HG02588 (cell line): ENCODE results near the gene STK39.

Experiments
- ATAC-seq: cut with Tn5 transposase; IDR thresholded peaks from one replicate; pipeline ENCODE4 v1.9.1; 2021; ENCODE audit warnings: mild to moderate bottlenecking, moderate library complexity; ENCODE audit not compliant: unreplicated experiment

The STK39 gene

GRCh38 chr2:168185583-168186274, 61.7 kb downstream of the STK39 start:
- ATAC-seq = no peak

GRCh38 chr2:168184681-168185513, 62.5 kb downstream of the STK39 start:
- ATAC-seq = no peak

DNA sequence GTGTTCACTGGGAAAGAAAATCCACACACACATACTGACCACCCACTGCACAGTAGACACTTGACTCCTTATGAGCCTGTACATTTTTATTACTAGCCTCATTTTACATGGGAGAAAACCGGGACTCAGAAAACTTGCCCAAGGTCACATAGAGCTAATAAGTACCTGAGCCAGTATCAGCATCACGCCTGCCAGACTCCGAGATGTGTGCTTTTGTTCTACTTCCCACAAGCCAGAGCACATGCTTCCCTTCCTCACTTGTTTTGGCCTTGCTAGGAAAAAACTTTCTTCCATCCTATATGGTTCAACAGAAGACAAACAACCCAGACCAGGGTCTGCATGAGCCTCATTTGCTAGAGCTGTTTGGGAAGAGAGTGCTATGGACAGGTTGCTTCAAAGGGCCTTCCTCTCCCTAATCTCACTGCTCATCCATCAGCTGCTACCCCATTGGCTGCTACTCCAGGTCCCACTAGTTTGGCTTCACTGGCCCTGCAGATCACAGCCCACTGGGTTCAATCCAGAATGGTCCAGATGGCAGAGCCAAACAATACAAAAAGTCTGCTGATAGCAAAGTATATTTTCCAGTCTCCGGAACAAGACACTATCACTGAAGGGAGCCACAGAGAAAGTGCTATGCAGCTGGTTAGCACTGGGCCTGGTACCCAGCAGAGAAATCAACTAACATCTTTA, 63.9 kb downstream of the STK39 start:
- ATAC-seq = no peak

DNA sequence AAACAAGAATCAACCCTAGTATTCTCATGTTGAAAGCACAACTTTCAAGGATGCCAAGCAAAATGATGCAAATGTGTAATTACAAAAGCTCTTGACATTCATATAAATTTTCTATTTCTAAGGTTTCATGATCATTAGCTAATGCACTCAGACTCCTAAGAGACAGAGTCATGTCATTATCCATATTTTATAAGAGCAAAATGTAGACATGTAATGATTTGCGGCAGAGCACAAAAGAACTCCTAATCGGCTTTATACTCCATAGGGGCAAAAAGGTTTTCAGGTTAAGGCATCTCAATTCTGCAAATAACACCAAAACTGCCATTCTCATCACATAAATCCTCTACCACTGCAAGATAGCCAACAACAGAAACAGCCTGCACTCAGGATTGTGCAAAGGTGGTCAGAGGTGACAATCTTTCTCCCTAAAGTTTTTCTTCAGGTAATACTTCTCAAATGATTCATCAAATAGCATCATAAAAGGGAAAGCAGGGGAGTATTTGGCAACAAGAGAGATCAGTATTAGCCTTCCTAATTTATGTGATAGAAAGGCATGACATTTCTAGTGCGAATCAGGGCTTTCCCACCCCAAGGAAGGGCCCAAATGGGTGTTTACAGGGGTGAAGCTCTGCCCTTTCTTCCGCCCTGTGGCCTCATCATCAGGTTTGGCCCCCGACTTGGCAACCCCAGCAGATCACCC, 64.7 kb downstream of the STK39 start:
- ATAC-seq = no peak

DNA sequence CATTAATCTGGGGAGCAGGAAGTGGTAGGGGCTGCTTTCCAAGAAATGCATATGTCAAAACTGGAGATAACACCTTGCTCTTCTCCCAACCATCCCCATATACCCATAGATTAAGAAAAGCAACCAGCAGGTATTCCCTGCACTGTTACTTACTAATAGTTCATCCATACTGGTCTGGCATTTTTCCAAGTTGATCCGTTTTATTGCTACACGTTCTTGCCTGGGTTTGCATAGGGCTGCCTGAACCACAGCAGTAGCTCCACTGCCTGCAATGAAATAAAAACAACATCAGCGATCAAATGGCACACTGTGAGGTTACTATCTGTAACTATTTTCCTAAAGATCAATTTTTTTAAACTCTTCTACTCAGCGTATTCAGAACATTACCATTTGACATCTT, 65.6 kb downstream of the STK39 start:
- no peak for ATAC-seq

DNA sequence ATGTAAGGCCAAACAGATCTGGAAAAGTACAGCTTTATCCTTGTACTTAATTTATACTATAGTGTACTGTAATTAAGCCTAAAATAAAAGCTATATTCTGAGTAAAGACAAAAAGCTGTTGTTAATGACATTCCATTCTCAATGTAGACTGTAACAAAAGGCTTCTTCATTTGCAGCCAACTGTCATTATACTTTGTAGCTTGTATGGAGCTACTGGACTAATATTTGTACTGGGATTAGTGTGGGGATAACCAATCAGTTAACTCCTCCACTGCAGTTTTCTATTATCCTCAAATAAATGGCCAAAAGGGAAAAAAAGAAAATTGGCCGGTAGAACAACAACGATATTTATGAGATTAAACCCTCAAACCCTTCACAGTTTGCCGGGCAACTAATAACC, 66.5 kb downstream of the STK39 start:
- no peak for ATAC-seq

- ATAC-seq = no peak
Measured at GRCh38 chr2:168180483-168180882, 66.9 kb downstream of the STK39 start.

DNA sequence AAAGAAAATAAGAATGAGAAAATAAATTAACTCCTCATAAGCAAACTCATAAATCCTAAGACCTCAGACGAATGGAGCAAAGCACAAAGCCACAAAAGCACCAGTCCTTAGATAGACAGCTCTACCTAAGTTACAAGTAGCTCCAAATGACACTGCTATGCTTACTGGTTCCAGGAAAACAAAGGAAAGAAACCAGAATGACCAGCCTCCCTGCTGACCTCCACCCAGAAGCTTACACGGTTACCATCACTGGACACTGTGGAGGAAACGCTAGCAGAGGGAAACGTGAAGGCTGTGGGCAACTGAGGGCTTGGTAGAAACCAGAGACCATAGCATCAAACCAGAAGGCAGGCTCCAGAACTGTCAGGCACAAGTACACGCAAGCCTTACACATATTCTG, 67.8 kb downstream of the STK39 start:
- no peak for ATAC-seq

DNA sequence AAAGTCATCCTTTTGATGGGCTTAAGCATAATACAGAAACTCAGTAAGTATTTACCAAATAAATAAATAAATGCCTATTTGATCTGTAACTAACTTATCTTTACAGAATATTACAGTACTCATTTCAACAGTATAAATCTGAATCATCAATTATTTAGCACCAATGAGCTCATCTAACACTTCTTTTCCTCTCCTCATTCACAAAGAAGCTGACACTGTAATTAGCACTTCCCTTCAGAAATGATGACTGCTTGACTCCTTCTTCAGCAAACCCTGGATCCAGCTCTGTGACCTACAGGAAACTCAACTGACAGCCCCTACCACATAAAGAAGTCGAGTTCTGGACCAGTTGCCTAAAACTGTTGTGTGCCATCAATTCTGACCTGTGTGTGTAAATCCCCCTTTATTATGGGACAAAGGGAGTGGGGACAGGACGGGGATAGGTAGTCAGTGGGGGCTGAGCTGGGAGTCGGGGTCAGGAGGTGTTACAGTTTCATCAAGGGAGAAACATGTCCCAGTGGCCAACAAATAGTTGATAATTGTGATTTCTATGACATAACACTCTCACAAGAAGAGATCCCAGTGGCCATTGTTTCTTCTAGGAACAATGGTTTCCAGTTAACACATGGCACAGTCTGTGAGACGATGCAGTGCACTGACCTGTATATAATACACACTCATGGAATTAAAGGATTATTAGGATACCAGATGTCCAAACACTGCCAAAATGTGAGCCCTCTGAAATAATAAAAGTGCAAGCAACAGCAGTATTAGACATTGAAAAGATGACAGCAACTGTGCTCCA, 68.7 kb downstream of the STK39 start:
- no peak for ATAC-seq

GRCh38 chr2:168176402-168176801, 71.0 kb downstream of the STK39 start:
- no peak for ATAC-seq

DNA sequence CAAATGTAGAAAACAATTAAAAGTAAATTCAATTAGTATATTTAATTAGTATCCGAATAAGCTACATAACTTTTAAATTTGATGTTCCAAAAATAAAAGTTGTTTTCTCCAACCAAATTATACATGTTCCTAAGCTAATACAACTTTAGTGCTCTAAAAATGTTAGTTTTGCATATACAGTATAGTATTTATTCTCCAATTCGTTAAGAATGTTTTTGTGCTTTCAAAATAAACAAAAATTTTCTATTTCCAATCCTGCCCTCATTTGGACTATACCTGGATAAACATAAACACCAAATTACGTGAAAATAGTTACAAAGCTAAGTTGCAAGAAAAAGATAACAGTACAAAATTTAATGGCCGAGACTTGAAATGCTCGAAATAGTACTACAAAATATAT, 71.9 kb downstream of the STK39 start:
- no peak for ATAC-seq

GRCh38 chr2:168174756-168175155, 72.6 kb downstream of the STK39 start:
- no peak for ATAC-seq

GRCh38 chr2:168172071-168172470, 75.3 kb downstream of the STK39 start:
- no peak for ATAC-seq

DNA sequence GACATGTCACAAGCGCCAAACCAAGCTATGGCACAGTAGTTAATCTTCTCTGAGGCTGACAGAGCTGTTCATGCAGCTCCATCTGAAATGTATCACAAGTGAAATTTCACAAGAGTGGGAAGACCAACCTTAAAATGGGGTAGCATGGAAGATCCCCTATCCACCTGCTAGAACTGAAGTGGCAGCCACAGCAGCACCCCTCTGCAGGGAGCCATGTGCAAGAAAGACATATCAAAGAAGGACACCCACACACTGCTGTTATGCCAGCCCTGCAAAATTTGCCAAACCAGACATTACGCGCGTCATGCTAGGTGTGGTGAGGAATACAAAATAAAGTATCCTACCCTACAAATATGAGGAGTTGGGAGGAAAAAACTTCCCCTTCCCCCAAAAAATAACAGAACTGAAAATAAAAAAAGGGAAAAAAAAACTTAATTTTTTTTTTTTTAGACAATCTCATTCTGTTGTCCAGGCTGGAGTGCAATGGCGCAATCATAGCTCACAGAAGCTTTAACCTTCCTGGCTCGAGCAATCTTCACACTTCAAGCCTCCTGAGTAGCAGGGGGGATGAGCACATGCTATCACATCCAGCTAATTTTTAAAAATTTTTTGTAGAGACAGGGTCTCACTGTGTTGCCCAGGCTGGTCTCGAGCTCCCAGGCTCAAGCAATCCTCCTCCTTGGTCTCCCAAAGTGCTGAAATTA, 76.2 kb downstream of the STK39 start:
- no peak for ATAC-seq

DNA sequence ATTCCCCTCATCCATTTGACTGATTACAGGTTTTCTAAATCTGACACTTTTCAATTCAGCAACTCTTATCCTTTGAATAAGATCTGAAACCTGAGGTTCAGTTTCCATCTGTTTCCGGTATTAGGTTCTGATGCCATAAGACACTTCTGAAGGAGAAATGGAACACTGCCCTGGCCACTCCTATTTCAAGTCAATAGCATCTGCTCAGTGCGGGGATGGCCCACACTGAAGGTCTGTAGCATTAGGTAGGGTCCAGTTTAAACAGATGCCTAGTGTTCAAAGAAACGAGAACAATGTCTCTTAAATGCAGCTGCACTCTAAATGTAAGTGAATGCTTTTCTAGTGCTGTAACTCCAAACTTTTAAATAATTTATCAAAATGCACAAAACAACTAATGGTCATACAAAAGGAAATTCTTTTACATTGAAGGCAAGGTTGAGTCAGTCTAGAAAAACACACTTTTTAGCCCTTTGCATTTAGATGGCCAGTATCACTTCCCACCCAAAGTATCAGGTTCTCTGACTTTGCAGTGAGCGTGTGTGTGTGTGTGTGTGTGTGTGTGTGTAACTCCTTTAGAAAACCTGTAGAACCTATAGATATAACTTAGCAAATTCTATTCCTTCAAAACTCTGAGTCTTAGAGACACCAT, 78.2 kb downstream of the STK39 start:
- no peak for ATAC-seq

DNA sequence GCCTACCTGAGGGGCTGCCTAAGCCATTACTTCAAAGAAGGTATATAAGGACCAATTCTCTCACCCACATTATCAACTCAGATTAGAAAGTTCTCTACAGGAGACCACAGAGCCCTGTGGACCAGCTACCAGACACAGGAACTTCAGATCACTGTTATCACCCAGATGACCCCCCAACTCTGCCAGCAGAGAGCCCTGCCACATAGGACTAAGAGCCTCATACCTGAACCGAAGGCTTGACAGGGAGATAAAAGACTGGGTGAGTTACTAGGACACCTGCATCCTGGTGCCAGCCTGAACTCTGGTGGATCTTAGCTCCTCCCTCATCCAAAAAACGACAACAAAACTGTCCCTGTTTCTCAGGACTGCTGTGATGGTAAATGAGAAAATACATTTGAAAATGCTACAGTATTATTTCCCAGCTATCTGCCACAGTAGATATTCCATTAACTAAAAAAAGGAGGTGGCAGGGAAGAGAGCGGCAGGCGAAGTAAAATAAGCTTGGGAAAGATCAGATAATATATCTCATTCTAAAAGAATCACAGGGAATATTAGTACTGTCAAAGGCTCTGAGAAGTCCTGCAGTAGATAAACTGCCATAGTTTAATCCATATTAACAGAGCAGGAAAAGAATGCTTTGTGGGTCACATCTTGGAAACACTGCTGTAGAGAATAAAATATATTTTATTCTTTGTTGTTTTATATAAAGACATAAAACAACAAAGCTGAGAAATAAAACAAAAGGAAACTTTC, 79.7 kb downstream of the STK39 start:
- no peak for ATAC-seq

DNA sequence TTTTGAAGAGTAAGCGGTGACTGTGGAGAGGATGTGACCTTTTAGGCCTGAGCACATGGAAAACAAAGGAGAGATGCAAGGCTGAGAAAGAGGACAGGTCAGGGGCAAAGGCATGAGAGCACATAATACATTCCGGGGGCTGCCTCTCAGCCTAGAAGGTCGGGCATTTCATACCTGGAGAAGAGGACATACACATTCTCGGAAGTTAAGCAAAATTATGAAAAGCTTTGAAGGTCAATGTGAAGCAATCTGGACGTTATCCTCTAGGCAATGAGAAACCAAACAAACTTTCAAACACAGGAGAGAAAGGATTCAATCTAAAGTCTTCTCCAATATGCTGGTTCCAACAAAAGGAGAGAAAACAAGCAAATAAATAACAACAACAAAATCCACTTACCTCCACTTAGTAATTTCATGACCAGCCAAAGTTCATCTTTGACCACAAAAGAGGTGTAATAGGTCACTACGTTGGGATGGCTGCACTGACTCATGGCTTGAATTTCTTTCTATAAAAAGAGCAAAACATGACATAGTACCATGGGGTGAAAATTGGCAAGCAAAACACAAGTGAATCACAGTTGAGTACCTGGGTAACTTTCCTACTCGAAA, 80.4 kb downstream of the STK39 start:
- ATAC-seq = no peak
